ENCODE data around the gene SDK2.

SDK2 gene

GRCh38 chr17:73542323-73542722, 101.9 kb downstream of the SDK2 start:
- no peak for TF ChIP-seq CTCF (conservative IDR thresholded peaks at IDR 0.05; ENCODE audit: low read depth, low read length)
- H3K4me3 ChIP-seq (ENCODE audit: low read depth, low read length) = no peak overlapping the region
- DNase-seq (ENCODE audit: low read depth) = no peak

- no peak for DNase-seq (ENCODE audit: low read depth)
- no peak for TF ChIP-seq CTCF (conservative IDR thresholded peaks at IDR 0.05; ENCODE audit: low read depth, low read length)
- H3K4me3 ChIP-seq (ENCODE audit: low read depth, low read length) = no peak overlapping the region
Observed at GRCh38 chr17:73541561-73541981, 102.7 kb downstream of the SDK2 start.

- no peak for DNase-seq (ENCODE audit: low read depth)
- no peak for TF ChIP-seq CTCF (conservative IDR thresholded peaks at IDR 0.05; ENCODE audit: low read depth, low read length)
Observed at GRCh38 chr17:73541111-73541510, 103.1 kb downstream of the SDK2 start.

GRCh38 chr17:73539166-73539565, 105.1 kb downstream of the SDK2 start:
- TF ChIP-seq CTCF (conservative IDR thresholded peaks at IDR 0.05; ENCODE audit: low read depth, low read length) = no peak
- no peak for DNase-seq (ENCODE audit: low read depth)
- no peak overlapping the region for H3K4me3 ChIP-seq (ENCODE audit: low read depth, low read length)

More at GRCh38 chr17:73541111-73541510, 103.1 kb downstream of the SDK2 start:
- H3K4me3 ChIP-seq (ENCODE audit: low read depth, low read length) = no peak overlapping the region

- H3K4me3 ChIP-seq (ENCODE audit: low read depth, low read length) = no peak overlapping the region
- TF ChIP-seq CTCF (conservative IDR thresholded peaks at IDR 0.05; ENCODE audit: low read depth, low read length) = no peak
- no peak for DNase-seq (ENCODE audit: low read depth)
Observed at GRCh38 chr17:73538445-73538844, 105.8 kb downstream of the SDK2 start.

GRCh38 chr17:73536700-73537605, 107.3 kb downstream of the SDK2 start:
- no peak overlapping the region for H3K4me3 ChIP-seq (ENCODE audit: low read depth, low read length)
- no peak for TF ChIP-seq CTCF (conservative IDR thresholded peaks at IDR 0.05; ENCODE audit: low read depth, low read length)
- no peak for DNase-seq (ENCODE audit: low read depth)

- H3K4me3 ChIP-seq (ENCODE audit: low read depth, low read length) = no peak overlapping the region
- DNase-seq (ENCODE audit: low read depth) = no peak
Observed at GRCh38 chr17:73535746-73536145, 108.5 kb downstream of the SDK2 start.

More at GRCh38 chr17:73535746-73536145, 108.5 kb downstream of the SDK2 start:
- no peak for TF ChIP-seq CTCF (conservative IDR thresholded peaks at IDR 0.05; ENCODE audit: low read depth, low read length)
